GM23338 (cell line): ENCODE data around the gene CDH4.
A peak's percentile ranks its signal among the peaks of the same experiment; 100 is the strongest.

Experiments
- CREB1 ChIP-seq: fragments of 250-450 bp; sonication (Bioruptor Pico); IDR thresholded peaks from 2 replicates; pipeline ENCODE4 v1.5.0; 2020; ENCODE audit warnings: low read depth, mild to moderate bottlenecking, moderate library complexity
- EZH2 ChIP-seq: fragments of 200-600 bp; sonication (generic); IDR thresholded peaks from one replicate; pipeline ENCODE4 v1.8.0; 2017; ENCODE audit warnings: antibody characterized with exemption, mild to moderate bottlenecking, low read depth; ENCODE audit not compliant: unreplicated experiment
- EZH2phosphoT487 ChIP-seq: fragments of 200-600 bp; sonication (generic); IDR thresholded peaks from one replicate; pipeline ENCODE4 v1.8.1; 2018; ENCODE audit warnings: antibody characterized with exemption; ENCODE audit not compliant: unreplicated experiment
- JUNB ChIP-seq: IDR thresholded peaks from one replicate; pipeline ENCODE4 v1.6.1; 2016; ENCODE audit warnings: antibody characterized with exemption; ENCODE audit not compliant: unreplicated experiment
- POLR2AphosphoS5 ChIP-seq: IDR thresholded peaks from 2 replicates; pipeline ENCODE4 v1.6.1; 2016; ENCODE audit warnings: antibody characterized with exemption, low read depth
- STAT1 ChIP-seq: IDR thresholded peaks from one replicate; pipeline ENCODE4 v1.6.1; 2016; ENCODE audit warnings: antibody characterized with exemption; ENCODE audit not compliant: unreplicated experiment
- ZNF114 ChIP-seq: fragments of 250-450 bp; sonication (Bioruptor Pico); IDR thresholded peaks from 2 replicates; pipeline ENCODE4 v1.5.0; 2020; ENCODE audit warnings: mild to moderate bottlenecking, moderate library complexity
- ZNF331 ChIP-seq: fragments of 250-450 bp; sonication (Bioruptor Pico); IDR thresholded peaks from 2 replicates; pipeline ENCODE4 v1.5.0; 2020; ENCODE audit warnings: low read depth, mild to moderate bottlenecking, moderate library complexity
- TF ChIP-seq, protein P1 (sequence below), 2 experiments: fragments of 200-600 bp in 1 of 2; sonication (generic) in 1 of 2; conservative IDR thresholded peaks; 2 replicates each; pipeline versions ENCODE4 v1.5.1 to v1.6.1; 2016 to 2017; ENCODE audit warnings: antibody characterized with exemption in 2 of 2, low read depth in 2 of 2, mild to moderate bottlenecking in 2 of 2, moderate library complexity in 1 of 2
- TF ChIP-seq, protein P2 (sequence below): IDR thresholded peaks from one replicate; pipeline ENCODE4 v1.6.1; 2018; ENCODE audit warnings: antibody characterized with exemption; ENCODE audit not compliant: unreplicated experiment
- TF ChIP-seq, protein P3 (sequence below): IDR thresholded peaks from 2 replicates; pipeline ENCODE4 v1.6.1; 2016; ENCODE audit warnings: antibody characterized with exemption
- TF ChIP-seq, protein P4 (sequence below): fragments of 250-450 bp; sonication (Bioruptor Pico); IDR thresholded peaks from 2 replicates; pipeline ENCODE4 v1.5.0; 2020; ENCODE audit warnings: mild to moderate bottlenecking, moderate library complexity

DNA sequence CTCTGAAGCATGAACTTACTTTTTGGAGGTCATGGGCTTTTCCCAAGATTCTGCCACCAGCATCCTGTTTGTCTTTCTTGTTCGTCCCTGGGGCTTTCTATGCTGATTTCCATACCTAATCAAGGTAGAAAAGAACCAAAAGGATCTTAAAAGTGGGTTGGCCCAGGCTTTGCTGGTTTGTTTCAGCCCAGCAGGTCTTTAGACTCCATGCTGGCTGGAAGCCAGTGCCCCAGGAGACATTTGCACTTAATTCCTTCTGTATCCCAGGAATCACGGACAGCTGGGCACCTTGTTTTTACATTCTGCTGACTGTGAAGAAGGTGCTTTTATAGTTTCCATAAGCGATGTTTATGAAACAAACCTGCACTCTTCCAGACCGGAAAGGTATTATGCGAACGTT is 195.9 kb downstream of the CDH4 start:
- TF ChIP-seq, protein P1, sequence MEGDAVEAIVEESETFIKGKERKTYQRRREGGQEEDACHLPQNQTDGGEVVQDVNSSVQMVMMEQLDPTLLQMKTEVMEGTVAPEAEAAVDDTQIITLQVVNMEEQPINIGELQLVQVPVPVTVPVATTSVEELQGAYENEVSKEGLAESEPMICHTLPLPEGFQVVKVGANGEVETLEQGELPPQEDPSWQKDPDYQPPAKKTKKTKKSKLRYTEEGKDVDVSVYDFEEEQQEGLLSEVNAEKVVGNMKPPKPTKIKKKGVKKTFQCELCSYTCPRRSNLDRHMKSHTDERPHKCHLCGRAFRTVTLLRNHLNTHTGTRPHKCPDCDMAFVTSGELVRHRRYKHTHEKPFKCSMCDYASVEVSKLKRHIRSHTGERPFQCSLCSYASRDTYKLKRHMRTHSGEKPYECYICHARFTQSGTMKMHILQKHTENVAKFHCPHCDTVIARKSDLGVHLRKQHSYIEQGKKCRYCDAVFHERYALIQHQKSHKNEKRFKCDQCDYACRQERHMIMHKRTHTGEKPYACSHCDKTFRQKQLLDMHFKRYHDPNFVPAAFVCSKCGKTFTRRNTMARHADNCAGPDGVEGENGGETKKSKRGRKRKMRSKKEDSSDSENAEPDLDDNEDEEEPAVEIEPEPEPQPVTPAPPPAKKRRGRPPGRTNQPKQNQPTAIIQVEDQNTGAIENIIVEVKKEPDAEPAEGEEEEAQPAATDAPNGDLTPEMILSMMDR (conservative IDR thresholded peaks at IDR 0.05; ENCODE audit: low read depth in 2 of 2), result no peak
- TF ChIP-seq EZH2 (no peak), POLR2AphosphoS5 (no peak), JUNB (no peak), EZH2phosphoT487 (no peak), CREB1 (CRISPR knock-in tag) (no peak), STAT1 (no peak), ZNF331 (no peak), ZNF114 (CRISPR knock-in tag) (no peak)
- TF ChIP-seq, protein P2, sequence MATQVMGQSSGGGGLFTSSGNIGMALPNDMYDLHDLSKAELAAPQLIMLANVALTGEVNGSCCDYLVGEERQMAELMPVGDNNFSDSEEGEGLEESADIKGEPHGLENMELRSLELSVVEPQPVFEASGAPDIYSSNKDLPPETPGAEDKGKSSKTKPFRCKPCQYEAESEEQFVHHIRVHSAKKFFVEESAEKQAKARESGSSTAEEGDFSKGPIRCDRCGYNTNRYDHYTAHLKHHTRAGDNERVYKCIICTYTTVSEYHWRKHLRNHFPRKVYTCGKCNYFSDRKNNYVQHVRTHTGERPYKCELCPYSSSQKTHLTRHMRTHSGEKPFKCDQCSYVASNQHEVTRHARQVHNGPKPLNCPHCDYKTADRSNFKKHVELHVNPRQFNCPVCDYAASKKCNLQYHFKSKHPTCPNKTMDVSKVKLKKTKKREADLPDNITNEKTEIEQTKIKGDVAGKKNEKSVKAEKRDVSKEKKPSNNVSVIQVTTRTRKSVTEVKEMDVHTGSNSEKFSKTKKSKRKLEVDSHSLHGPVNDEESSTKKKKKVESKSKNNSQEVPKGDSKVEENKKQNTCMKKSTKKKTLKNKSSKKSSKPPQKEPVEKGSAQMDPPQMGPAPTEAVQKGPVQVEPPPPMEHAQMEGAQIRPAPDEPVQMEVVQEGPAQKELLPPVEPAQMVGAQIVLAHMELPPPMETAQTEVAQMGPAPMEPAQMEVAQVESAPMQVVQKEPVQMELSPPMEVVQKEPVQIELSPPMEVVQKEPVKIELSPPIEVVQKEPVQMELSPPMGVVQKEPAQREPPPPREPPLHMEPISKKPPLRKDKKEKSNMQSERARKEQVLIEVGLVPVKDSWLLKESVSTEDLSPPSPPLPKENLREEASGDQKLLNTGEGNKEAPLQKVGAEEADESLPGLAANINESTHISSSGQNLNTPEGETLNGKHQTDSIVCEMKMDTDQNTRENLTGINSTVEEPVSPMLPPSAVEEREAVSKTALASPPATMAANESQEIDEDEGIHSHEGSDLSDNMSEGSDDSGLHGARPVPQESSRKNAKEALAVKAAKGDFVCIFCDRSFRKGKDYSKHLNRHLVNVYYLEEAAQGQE, result no peak
- TF ChIP-seq, protein P3, sequence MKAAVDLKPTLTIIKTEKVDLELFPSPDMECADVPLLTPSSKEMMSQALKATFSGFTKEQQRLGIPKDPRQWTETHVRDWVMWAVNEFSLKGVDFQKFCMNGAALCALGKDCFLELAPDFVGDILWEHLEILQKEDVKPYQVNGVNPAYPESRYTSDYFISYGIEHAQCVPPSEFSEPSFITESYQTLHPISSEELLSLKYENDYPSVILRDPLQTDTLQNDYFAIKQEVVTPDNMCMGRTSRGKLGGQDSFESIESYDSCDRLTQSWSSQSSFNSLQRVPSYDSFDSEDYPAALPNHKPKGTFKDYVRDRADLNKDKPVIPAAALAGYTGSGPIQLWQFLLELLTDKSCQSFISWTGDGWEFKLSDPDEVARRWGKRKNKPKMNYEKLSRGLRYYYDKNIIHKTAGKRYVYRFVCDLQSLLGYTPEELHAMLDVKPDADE, result no peak
- TF ChIP-seq, protein P4, sequence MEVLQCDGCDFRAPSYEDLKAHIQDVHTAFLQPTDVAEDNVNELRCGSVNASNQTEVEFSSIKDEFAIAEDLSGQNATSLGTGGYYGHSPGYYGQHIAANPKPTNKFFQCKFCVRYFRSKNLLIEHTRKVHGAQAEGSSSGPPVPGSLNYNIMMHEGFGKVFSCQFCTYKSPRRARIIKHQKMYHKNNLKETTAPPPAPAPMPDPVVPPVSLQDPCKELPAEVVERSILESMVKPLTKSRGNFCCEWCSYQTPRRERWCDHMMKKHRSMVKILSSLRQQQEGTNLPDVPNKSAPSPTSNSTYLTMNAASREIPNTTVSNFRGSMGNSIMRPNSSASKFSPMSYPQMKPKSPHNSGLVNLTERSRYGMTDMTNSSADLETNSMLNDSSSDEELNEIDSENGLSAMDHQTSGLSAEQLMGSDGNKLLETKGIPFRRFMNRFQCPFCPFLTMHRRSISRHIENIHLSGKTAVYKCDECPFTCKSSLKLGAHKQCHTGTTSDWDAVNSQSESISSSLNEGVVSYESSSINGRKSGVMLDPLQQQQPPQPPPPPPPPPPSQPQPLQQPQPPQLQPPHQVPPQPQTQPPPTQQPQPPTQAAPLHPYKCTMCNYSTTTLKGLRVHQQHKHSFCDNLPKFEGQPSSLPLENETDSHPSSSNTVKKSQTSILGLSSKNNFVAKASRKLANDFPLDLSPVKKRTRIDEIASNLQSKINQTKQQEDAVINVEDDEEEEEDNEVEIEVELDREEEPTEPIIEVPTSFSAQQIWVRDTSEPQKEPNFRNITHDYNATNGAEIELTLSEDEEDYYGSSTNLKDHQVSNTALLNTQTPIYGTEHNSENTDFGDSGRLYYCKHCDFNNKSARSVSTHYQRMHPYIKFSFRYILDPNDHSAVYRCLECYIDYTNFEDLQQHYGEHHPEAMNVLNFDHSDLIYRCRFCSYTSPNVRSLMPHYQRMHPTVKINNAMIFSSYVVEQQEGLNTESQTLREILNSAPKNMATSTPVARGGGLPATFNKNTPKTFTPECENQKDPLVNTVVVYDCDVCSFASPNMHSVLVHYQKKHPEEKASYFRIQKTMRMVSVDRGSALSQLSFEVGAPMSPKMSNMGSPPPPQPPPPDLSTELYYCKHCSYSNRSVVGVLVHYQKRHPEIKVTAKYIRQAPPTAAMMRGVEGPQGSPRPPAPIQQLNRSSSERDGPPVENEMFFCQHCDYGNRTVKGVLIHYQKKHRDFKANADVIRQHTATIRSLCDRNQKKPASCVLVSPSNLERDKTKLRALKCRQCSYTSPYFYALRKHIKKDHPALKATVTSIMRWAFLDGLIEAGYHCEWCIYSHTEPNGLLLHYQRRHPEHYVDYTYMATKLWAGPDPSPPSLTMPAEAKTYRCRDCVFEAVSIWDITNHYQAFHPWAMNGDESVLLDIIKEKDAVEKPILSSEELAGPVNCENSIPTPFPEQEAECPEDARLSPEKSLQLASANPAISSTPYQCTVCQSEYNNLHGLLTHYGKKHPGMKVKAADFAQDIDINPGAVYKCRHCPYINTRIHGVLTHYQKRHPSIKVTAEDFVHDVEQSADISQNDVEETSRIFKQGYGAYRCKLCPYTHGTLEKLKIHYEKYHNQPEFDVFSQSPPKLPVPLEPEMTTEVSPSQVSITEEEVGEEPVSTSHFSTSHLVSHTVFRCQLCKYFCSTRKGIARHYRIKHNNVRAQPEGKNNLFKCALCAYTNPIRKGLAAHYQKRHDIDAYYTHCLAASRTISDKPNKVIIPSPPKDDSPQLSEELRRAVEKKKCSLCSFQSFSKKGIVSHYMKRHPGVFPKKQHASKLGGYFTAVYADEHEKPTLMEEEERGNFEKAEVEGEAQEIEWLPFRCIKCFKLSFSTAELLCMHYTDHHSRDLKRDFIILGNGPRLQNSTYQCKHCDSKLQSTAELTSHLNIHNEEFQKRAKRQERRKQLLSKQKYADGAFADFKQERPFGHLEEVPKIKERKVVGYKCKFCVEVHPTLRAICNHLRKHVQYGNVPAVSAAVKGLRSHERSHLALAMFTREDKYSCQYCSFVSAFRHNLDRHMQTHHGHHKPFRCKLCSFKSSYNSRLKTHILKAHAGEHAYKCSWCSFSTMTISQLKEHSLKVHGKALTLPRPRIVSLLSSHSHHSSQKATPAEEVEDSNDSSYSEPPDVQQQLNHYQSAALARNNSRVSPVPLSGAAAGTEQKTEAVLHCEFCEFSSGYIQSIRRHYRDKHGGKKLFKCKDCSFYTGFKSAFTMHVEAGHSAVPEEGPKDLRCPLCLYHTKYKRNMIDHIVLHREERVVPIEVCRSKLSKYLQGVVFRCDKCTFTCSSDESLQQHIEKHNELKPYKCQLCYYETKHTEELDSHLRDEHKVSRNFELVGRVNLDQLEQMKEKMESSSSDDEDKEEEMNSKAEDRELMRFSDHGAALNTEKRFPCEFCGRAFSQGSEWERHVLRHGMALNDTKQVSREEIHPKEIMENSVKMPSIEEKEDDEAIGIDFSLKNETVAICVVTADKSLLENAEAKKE (CRISPR knock-in tag), result peak; percentile 6; the same call in 1 of the 2 replicates
